Measurements from ENCODE around the gene F2.
"Not testable (repeated sequence)": the region's sequence is repeated elsewhere in the genome, so short reads cannot be mapped to it uniquely, and the experiment has no call there.

The F2 gene

DNA sequence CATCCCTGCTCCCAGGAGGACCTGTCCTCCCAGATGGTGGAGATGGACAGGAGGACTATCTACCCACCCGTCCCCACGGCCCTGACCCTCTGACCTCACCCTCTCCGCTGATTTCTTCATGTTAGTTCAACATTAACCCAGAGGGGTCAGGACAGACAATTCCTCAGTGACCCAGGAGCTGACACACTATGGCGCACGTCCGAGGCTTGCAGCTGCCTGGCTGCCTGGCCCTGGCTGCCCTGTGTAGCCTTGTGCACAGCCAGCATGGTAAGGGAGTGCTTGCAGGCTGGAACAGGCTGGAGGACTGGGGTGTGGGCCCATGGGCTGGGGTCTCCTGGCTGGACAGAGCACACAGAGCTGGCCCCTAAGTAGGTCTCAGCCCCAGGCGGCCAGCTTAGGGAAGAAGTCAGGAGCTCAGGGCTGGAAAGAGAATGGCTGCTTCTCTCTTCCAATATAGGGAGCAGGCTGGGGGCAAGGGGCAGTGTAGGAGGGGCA, at the start of gene F2:
TSS of gene F2 (plus strand) at position 166 of the 495 bp plus-strand sequence. CDS start at position 189, 23 bp downstream.
- FAIRE-seq = no peak

DNA sequence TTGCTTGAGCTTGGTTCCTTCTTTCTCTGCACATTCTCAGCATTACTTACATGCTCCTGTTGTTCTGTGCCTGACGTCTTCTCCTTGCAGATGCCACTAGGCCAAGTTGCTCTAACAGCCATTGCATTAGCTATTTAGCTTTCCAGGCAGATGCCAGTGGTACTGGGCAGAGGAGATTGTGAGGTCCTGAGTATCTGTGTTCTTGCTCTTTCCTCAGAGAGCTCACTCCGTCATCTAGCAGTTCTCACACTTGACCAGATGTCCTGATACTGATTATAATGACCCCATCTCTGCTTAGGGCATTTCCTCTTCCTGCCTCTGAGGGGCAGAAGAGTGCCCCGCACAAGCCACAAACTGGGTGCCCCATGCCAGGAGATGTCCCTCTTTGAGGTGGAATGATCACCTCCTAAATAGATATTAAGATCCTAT, 49.3 kb upstream of the F2 start:
- no peak for FAIRE-seq

DNA sequence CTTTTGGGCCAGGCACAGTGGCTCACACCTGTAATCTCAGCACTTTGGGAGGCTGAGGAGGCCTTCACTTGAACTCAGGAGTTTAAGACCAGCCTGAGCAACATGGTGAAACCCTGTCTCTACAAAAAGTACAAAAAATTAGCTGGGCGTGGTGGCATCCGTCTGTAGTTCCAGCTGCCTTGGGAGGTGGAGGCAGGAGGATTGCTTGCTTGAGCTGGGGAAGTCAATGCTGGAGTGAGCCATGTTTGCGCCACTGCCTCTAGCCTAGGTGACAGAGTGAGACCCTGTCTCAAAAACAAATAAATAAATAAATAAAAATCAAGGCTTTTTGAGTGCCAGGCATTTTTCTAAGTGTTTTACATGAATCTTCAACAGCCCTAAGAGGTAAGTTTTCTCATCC, 48.5 kb upstream of the F2 start:
- FAIRE-seq = not testable (repeated sequence)

DNA sequence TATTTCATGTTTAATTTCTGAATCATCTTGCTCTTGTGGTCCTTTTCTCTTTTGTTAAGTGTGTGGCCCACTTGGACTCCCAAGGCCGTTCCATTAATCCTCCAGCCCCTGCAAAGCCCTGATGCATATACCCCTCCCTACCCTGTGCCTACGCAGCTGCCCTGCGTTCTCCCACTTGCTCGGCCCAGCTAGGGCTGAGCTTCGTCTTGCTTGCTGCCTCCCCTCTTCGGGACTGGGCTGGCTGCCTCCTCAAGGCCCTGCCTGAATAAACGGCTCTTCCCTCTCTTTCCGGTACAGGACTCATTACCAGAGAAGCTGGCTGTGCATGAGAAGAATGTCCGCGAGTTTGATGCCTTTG, 47.1 kb upstream of the F2 start:
- no peak for FAIRE-seq

DNA sequence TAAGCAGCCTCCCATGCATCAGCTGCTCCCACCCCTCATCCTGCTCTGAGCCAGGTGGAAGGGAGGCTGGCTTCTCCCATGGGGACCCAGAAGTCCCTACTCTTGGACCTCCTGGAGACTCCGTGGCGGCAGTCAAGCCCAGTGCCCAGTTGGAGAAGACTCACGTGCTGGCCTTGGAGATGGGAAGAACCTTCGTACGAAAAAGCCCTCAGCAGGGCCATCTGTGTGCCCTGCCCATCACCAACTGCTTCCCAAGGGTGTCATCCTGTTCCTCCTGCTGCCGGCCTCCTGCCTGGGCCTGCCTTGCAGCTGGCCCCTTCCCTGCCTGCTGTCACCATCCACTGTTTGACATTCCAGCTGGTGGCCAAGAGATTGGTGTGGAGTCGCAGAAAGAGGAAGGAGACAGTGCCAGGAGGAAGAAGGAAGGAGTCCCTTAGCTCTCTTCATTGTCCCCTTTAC, 46.6 kb upstream of the F2 start:
- no peak for FAIRE-seq

DNA sequence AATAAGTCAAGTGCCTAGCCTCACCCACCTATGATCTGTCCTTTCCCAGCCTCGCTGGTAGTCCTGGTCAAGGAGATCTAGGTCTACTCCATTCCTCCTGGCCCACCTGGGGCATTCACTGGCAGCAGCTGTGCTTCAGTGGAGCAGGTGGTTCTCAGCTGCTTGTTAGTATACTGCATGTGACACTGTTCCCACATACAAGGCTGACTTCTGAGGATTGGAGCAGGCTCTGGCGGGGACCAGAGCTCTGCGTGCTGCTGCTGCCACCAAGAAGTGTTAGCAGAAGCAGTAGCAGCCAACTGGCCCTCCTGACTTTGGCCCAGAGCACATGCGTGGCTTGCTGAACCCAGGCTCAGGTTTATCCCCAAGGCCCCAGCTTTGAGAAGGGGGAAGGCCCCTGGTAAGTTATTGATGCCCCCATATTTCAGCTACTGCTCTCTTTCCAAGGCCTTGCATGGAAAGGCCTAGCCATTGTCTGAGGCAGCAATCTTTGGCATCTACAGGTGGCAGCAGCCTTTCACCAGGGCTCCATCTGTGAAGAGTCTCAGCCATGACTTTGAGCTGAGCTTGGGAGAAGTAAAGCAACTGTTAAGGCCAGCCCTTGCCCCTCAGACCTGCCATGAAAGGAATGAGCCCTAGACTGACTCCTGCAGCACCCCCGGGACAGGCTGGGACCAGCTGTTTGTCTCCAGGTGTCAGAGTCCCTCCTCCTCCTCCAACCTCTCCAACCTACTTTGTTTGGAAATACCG, 45.1 kb upstream of the F2 start:
- FAIRE-seq = no peak

DNA sequence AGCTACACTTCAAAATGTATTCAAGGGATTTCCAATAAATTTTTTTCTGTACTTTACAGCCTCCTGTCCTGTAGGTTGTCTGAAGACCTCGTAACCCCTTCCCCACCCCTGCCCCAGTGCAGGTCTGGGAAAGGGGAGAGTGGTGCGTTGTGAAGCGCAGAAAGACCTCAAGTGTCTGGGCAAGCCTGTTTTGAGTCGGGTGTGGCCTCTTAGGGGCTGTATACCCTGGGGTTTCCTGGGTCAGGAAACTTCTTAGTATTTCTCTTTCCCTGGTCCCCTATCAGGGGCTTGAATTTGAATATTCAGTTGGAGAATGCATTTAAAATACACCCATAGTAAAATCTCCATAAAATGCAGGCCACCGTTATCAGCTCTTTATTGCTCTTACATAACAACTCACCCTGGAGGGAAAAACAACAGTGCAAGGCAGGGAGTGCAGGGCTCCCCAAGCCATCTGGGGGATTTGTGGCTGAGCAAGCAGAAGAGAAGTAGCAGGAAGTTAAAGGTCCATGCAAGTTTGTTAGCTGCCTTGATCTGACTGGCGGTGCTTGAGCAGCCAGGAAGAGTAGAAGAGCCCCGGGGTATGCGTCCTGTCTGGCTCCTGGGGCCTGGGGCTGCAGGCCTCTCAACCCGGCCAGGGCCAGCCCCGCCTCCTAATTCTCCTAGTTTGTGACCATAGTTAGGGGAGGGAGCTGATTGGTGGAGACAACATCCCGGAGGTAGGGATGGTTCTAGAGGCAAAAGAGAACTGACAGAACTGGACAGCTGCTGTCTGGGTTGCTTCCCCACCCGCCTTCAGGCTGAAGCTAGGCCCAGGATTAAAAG, 44.3 kb upstream of the F2 start:
- FAIRE-seq = no peak

DNA sequence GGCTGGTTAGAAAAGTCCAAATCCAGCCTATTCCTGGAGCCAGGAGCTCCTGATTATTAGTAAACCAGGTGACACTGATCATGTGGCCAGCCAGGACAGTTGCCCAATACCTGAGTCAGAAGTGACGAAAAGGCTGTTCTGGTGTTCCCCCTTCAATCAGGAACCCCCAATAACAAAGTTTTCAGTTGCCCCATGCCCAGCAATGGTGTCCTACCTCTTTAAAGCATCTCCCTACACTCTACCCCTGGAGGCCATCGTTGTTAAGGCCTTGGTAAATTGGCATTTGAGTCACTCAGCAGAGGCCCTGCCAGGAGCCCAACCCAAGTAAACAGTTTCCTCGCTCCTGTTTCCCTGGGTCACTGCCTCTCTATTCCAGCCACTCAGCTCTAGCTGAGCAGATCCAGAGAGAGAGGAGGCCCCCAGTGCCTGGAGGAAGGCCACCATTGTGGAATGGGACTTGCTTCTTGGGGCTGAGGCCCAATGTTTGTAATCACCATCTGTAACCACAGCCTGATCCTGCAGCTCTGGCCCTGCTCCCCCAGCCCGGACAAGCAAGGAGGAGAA, 43.6 kb upstream of the F2 start:
- FAIRE-seq = peak; percentile 71

DNA sequence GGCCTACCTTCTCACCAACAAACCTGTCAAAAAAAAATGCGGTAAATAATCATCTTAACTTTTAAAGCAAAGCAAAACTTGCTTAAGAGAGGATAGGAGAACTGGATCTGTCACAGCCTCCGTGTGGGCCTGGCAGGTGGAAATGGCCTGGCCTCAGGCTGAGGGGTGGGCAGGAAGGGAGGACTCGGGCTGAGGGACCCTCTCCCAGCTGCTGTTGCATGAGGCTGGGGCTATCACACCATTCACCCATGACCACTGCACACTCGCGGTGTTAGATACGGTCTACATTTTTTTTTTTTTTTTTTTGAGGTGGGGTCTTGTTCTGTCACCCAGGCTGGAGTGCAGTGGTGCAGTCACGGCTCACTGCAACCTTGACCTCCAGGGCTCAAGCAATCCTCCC, 43.1 kb upstream of the F2 start:
- no peak for FAIRE-seq

DNA sequence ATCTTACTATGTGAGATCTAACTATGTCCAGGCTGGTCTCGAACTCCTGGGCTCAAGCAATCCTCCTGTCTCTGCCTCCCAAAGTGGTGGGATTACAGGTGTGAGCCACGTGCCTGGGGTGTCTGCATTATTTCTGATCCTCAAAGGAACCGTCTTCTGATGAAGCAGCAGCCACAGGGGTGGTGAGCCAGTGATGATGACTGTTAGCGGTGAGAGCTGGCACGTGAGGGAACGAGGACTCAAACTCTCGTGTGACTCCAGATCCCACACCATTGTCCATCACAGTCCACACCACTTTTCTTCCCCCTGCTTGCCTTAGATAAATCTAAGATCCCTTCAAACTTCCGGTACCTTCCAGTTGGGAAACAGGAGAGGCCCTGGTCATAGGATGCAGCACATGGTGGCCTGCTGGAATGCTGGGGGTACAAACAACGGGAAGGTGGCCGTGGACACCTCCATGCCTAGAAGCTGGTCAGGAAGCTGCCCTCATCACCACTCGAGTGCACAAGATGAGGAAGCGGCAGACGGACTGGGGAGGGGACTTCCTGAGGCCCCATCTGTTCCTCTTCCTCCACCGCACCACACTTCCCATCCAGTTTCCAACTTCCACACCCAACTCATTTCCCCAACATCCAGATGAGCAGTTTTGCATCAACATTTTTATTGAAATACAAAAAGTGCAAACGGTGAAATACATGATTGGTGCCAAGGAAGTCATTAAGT, 42.4 kb upstream of the F2 start:
- no peak for FAIRE-seq

DNA sequence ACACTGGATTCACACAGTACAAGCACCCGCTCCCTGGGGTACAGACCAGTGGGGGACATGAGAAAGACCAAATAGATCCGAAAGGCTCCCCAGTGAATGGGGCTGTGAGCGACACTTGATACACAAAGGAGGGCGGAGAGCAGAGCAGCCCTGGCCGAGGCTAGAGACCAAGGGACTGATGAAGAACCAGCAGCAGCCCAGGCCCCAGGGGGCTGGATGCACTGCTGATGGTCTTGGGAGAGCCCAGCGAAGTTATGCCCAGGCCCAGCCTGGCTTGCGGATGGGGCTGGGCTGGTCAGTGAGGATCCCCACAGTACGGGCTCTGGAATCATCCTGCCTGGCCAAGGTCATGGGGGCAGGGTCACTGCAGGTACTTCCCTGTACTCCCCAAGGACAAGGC, 41.8 kb upstream of the F2 start:
- no peak for FAIRE-seq

DNA sequence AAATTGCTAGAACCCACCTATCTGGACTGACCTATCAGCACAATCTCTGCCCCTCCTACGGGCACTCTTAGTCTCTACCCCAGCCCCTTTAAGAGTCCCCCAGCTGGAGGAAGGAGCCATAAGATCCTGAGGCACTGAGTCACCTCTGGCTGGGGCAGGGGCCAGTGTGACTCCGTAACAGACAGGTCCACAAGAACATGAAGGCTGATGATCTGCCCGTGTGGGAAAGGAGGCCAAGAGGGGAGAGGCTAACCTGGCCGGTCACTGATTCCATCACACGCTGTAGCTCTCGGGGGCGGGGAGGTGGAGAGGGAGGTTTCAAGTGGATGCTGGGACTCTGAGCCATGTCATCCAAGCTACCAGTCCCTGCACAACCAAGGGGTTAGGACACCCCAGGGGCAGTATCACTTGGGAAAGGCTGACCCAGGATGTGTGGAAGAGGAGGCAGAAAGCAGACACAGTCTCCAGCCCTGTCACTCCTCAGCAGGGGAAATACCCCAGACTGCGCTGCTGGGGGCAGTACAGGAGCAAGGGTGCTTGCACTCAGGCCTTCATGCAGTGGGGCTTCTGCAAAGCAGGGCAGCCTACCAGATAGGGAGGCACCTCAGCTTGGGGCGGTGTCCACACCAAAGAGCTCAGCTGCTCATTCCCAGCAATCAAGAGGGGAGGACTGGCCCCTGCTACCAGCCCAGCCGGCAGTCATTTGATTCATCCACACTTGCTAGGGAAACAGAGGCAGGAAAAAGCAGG, 40.8 kb upstream of the F2 start:
- no peak for FAIRE-seq

DNA sequence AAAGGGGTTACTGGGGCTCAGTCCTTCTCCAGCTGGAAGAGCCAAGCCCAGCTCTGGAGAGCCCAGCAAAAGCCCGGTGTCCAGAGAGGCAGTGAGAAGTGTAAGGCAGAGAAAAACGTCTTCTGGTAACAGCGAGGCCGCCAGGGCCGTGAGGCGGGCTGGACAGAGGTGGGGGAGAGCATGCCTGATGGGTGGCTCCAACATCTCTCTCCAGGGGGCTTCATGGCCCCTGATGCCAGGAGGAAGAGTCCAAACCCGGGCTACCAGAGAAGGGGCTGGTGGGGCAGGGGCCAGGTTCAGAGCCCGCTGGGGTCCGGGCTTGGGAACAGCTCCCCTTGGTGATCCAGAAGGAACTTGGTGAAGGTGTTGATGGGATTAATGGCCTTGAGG, 40.3 kb upstream of the F2 start:
- no peak for FAIRE-seq

DNA sequence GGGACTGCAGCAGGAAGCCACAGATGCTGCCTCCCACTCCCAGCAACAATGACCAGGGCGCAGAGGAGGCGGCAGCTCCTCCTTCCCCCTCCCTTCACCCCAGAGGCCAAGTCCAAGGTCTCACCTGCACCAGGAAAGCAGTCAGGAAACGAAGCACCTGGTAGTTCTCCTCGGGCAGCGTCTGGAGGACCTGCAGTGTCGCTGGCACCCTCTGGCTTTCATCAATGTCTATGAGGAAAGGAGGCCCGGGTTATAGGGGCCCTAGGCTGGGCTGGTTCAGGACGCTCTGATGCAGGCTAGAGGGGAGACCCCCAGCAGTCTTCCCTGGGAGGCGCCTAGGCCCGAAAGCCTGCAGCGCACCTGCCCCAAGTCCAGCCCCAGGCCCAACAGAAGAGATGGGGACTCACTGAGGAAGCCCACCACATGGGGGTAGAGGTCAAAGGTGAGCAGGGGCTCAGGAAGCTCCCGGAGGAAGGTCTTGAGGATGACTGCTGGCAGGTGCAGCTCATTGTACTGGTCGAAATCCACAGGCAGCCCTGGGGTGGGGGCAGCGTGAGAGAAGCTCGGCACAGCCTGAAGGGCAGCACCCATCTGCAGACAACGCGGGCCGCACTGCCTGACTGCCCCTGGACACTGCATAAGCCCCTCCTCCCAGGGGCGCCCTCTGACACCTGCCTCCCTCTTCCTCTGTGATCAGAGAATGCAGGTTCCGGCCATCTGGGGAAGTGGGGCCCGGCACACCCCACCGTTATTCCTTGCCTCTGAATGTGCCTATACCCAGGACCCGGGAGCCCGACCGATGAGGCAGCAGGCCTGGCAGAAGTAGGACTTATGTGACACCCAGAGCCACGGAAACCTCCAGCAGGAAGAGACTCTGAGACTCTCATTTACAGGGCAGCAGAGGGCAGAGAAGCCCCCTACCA, 39.5 kb upstream of the F2 start:
- no peak for FAIRE-seq

DNA sequence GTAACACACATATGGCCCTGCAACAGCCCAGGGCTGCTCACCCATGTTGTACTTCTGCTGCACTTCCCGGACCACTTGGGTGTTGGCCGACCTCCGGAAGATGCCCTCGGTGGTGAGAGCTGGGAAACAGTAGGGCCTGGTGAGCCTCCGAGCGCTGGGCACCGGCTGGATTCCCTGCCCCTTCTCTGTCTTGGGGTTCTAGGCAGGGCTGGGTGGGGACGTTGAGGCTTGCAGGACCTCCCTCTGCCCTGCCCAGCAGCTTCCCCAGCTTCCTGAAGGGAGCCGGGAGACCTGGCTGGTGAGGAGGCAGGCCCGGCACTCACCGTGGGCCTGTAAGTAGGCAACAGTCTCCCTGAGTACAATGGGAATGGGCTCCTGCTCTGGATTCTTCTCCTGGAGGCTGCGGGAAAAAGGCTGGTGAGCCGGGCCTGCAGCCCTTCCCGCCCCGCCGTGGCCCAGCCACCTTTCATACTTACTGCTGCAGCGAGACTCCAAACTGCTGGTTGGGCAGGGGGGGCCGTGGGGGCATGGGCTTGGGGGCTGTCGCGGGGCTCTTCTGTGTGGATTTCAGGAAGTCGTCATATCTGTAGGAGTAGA, 38.8 kb upstream of the F2 start:
- FAIRE-seq = no peak

DNA sequence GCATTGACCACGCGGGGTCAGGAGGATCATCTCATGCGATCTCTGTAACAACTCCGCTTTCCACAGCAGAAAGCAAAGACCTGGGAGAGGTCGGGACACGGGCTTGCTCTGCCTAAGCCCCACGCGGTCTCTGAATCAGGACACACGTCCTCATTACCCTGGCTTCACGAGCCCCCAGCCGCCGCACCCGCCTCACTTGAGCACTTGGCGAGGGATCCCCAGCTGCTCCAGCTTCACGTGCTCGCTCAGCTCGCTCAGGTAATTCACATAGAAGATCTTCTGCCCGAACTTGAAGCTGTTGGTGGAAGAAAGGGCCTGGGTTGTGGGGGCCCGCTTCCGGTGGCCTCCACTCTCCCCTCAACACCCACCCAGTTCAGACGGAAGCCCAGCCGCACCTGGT, 38.2 kb upstream of the F2 start:
- no peak for FAIRE-seq

DNA sequence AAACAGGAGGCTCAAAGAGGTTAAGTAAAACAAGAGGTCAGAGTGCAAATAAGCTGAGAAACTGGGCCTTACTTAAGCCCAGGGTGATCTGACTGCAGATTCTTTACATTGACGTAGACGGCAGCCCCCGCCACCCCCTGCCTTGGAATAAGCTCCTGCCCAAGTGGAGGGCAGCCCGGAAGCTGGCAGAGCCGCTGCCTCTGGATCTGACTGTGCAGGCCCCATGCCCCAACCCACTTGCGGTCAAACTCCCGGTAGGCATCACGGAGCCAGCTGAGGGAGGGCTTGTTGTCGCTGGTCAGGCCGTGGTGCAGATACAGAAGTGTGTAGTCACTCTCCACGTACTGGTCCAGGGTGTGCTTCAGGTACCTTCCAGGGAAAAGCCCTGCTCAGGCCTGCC, 37.2 kb upstream of the F2 start:
- FAIRE-seq = no peak

DNA sequence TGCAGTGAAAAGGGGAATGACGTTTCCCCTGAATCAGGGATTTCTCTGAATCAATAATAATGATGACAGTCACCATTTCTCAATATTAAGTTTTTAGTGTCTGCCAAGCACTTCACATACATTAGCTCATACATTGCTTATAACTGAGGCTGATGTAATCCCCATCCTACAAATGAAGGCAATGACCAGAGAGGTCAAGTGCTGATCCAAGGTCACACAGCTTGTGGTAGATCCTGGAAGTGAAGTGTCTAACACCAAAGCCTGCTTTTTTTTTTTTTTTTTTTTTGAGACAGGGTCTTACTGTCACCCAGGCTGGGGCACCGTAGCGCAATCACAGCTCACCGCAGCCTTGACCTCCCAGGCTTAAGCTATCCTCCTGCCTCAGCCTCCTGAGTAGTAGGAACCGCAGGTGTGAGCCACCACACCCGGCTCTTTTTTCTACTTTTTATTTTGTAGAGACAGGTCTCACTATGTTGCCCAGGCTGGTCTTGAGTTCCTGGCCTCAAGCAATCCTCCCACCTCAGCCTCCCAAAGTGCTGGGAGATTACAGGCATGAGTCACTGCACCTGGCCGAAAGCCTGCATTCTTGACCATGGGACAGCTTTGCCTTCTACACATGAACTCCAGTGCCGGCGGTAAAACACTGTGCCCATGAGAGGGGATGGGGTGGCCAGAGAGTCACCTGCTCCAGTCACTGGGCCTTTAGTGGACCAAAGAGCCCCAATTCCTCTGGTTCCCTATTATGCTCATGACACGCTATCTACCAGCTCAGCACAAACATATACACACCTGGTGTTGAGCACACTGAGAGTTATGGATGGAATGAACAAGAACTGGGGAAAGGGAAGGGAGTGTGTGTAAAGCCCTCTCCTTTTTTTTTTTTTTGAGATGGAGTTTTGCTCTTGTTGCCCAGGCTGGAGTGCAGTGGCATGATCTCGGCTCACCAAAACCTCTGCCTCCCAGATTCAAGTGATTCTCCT, 36.0 kb upstream of the F2 start:
- no peak for FAIRE-seq

DNA sequence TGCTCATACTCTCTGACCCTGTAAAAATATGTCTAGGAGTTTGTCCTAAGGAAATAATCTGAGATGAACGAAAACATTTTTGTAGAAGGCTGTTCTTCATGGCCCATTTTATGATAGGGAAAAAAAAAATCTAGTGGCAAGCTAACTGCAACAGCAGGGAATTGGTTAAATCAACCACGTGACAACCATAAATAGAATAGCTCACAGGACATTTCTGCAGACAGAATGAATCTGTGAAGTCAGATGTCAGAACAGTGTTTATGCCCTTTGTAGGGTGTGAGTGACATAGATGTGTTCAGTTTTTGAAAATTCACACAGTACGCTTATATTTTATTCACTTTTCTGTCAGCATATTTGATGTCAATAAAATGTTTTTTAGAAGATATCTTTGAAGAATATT, 34.6 kb upstream of the F2 start:
- no peak for FAIRE-seq

Measured in islet of Langerhans (tissue), 1 donor.